Inflammatory macrophage treated with lipopolysaccharide for 1 hour (primary cell): ENCODE measurements around the gene FADS3.
"Not testable (repeated sequence)": the region's sequence is repeated elsewhere in the genome, so short reads cannot be mapped to it uniquely, and the experiment has no call there.

ENCODE experiments used
- DNase-seq, 2 donors: peaks; one replicate each; pipeline ENCODE4 v3.0.0-alpha.2; 2020 to 2022

FADS3 gene

DNA sequence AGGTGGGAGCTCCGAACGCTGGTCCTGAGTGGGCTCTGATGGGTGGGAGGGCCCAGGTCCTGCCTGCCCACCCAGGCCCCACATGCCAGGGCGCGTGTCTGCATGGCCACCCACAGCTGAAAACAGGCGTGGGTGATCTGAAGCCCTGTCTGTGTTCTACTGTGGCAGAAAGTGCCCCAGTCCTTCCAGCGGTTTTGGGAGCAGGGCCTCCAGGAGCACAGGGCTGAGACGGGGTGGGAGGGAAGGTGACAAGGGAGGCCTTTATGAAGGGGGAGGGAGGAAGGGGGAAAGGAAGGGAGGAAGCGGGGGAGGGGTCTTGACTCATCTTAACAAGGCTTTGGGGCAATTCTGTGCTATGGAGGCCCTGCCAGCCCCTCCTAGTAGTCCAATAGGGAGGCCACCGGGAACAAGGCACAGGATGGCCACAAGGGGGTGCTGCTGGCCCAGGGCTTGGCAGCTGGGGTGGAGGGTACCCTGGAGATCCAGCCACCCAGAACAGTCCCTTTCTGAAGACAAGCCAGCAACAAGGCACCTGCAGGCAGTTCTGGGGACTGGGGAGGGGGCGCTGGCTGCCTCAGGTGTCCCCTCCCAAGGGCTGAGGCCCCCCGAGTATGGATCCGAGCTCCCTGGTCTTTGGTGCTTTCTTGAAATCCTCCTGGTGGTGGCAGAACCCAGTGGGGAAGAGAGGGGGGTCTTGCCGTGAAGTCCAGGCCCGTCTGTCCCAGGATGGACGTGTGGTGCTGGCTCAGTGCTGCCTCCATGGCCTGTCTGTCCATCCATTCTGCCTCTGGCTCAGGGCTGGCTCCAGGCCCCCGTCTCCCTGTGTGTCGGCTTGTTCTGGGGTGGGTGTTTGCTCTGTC is 6.3 kb upstream of the FADS3 start:
- DNase-seq, result peak in 1 of 2 donors; percentile 83

DNA sequence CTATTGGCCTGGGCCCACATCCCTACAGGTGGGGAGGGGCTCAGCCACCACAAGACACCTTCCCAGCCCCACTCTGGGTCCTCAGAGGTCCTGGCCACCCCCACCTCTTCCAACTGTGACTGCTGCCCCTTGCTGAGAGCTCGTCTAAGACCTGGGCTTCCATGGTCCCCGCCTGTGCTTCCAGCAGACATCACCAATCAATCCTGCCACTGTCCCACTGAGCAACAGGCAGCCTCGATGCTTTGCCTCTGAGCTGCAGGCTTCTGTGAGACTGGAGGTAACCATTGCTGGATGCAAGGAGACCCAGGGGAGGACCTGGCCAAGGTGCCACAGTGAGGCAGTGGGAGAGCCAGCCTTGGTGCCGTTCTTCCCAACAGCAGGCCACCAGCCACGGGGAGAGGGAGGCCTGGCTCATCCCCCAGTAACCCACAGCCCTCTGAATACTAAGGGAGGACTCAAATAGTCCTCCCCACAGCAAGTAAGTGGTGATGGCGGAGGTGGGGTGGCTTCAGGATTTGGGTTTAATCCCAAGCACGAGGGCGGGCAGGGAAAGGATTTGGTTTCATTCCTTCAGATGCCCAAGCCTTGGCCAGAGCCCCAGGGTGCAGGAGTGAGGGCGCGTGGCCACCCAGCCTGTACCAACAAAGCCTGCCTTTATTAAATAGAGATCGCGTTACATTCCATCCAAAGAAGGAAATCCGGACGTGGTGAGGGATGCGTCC is 5.5 kb upstream of the FADS3 start:
- no peak for DNase-seq

DNA sequence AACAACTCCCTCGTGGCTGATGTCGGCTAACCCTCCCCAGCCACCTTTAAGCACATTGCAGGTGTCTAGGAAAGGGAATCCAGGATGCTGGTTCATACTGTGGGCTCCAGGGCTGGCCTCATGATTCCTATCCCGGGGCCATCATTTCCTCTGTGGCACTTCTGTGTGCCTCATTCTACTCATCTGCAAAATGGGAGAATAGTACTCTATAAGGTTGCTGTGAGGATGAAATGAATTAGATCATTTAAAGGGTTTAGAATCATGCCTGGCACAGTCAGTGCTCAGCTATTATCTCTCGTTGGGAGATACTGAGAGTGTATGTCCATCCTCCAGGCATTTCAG is 4.3 kb upstream of the FADS3 start:
- no peak for DNase-seq

DNA sequence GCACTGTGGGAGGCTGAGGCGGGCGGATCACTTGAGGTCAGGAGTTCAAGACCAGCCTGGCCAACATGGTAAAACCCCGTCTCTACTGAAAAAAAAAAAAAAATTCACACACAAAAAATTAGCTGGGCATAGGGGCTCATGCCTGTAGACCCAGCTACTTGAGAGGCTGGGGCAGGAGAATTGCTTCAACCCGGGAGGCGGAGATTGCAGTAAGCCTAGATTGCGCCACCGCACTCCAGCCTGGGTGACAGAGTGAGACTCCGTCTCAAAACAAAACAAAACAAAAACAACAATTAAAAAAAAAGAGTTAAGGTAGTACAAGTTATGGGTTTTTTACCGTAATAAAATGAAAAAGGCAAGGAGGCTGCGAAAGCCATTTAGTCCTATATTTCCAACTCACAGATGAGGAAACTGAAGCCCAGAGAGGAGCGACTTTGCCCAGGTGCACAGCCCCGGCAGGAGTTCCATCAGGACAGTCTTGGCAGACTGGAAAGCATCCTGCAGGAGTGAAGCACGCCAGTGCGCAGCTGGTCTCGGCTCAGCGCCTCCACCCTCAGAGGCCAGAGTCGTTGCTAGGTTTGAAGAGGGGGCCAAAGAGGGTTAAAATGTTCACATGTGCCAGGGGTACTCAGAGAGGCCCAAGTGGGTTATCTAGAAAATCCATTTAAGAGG is 3.8 kb upstream of the FADS3 start:
- peak in 1 of 2 donors; percentile 37 for DNase-seq

DNA sequence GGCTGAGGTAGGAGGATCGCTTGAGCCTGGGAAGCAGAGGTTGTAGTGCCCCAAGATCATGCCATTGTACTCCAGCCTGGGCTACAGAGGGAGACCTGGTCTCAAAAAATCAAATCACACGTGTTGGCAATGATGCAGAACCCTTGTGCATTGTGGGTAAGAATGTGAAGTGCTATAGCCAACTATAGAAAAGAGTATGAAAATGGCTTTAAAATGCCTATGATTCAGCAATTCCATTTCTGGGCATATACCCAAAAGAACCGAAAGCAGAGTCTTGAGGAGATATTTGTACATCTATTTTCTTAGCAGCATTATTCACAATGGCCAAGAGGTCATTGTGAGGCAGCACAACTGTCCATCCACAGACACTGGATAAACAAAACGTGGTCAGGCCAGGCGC is 2.6 kb upstream of the FADS3 start:
- no peak for DNase-seq

DNA sequence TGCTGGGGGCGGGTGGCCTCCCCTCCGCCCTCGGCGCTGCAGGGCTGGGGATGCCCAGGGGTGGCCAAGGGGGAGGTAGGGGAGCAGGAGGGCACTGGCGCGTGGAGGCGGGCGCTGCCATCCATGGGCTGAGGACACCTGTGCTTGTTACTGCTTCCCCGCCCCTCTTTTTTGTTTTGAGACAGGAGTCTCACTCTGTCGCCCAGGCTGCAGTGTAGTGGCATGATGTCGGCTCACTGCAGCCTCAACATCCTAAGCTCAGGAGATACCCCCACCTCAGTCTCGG is 683 bp upstream of the FADS3 start:
- no peak for DNase-seq

DNA sequence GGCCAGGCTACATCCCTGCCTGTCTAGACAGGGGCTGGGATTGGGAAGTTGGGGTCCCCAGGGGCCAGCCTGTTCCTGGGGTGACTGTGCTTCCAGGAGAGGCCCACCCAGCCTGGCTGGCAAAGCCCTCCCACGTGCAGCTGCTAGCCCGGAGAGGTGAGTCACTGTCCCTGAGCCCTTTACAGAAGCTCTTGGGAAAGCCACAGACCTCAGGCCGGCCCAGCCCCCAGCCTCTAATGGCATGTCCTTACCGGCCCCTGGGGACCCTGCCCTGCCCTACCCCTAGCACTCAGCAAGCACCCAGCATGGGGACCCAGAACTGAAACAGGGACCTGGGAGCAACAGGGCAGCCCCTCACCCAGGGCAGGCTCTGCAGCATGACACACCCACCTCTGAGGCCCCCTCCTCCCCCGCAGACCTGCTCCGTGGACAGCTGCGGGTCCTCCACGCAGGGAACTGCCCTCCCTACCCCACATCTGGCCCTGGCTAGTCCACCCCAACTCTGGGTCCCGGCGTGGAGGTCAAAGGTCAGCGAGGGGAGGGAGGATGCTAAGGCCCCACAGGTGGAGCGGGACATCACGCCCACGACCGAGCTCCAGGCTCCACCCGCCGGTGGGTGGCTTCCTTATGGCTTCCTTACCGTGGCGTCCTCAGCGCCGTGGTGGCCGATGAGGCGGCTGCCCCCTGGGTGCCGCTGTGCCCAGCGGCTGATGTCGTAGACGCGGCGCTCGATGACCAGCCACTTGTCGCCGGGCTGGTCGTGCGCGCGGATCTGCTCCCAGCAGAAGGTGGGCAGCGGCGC is 615 bp downstream of the FADS3 start:
- DNase-seq, result peak; percentile 41 to 55

DNA sequence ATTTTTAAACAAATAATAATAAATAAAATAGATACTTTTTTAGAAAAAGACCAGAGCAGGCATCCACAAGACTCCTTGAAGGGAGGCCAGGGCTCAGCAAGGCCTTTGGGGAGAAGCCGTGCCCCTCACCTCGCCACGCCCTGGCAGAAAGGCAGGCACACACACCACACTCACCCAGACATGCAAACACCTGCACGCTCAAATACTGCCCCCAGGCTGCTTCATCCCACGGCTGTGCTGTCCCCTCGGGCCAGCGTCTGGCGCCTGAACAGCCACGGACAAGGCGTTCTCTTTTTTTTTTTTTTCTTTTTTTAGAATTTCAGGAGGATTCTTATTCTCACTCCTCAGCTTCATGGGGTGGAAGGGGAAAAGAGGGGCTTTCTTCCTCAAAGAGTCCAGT is 1.5 kb downstream of the FADS3 start:
- DNase-seq, result no peak

DNA sequence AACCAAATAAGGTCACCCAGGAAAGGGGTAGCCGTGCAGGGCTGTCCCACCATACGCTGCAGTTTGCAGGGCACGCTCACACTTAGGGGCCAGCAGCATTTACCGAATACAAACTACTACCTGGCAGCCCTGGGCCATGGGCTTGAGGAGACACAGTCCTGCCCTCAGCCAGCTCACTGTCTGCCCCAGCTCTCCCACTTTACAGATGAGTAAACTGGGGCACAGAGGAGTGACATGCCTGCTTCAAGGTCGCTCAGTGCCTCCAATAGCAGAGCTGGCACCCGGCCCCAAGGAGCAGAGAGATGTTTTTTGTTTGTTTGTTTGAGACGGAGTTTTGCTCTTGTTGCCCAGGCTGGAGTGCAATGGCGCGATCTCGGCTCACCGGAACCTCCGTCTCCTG is 2.8 kb downstream of the FADS3 start:
- no peak for DNase-seq

DNA sequence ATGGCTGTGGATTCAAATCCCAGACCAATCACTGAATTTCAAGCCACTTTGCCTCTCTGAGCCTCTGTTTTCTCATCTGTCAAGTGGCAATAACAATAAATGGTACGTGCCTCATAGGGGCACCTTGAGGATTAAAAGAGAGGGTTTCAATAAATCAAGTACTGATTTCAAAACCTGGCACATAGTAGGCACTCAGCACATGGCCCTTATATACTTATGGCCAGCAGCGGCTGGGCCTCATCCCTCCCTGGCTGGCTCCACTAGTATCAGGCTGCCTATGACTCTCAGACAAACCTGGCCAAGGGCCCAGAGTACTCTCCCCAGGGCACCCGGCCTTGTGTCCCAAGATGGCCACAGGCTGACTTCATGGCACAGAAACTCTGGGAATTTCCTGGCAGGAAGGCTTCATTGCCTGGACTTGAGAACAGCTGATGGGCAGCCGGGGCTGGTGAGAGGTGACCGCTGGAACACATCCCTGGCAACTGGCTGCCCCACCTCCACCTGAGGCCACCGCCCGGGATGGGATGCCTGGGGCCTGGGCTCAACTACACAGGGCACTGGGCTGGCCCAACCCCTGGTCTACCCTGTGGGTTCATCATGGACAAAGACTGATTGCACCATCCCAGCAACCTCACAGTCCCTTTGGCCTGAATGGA is 3.4 kb downstream of the FADS3 start:
- no peak for DNase-seq

DNA sequence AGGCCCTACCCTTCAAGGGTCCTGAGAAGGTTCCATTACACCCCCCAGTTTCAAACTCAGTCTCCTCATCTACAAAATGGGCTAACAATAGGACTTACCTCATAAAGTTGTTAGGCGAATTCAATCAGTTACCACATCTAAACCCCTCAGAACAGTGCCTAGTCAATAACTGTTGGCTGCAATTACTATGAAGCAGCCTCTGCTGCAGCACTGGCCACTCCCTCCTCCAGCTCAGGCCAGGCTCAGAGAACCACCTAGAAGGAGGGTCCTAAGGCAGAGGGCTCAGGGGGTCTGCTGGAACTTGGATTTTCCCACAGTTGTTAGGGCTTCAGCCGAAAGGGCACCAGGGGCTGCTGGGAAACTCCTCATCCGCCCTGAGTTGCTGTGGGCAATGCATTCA is 4.7 kb downstream of the FADS3 start:
- no peak for DNase-seq

DNA sequence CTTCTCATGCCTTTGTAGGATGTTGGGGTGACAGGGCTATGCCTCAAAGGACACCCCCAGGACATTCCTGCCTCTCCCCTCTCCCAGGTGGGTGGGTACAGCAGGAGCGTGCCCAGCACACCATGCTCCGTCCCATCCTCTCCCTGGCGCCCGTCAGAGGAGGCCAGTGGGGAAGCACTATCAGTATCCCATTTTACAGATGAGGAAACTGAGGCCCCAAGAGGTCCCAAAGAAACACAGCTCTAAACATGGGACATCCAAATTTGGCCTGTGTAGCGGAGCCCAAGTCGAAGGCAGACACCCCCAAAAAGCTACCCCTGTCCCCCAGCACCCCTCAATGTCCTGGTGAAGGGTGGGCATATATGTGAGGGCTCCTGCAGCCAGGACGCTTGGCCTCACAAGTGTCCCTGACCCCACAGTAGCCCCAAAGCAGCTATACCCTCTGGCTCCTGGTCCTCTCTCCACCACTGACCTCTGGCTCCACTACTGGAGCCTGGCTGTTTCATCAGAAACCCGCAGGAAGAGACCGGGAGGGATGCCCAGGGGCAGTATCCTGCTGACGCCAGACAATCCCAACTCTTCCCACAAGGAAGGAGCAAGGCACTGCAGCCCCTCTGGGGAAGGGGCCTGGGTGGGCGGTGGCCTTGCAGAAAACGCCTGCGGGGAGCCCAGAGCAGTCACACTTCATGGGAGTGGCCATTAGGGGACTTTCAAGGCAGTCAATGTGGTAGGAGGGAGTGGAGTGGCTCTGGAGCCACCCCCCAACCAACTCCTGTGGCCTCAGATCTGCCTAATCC is 5.4 kb downstream of the FADS3 start:
- no peak for DNase-seq

DNA sequence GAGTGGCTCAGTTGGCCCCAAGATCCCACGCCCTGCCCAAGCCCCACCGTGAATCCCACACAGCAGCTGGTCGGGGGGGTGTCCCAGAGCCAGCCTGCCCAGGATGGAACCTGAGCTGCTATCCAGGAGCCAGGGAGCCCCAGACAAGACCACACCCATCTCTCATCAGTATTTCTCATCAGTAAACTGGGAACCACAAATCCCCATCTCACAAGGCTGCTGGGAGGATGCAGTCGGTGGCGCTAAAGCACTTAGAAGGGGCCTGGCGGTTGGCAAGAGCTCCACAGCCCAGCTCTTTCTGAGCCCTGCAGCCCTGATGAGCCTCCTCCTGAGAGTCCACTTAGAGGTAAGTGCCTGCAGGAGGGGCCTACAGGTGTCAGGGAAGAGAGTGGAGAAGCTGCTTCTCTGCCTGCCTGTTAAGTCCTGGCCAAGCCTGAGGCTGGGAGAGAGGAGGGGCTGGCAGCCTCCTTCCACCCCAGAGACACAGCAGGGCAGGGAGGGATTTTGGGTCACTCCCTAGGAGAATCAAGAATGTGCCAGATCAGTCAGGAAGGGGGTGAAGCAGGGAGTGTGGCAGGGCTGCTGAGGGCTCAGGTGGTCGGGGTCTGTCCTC is 6.1 kb downstream of the FADS3 start:
- no peak for DNase-seq

DNA sequence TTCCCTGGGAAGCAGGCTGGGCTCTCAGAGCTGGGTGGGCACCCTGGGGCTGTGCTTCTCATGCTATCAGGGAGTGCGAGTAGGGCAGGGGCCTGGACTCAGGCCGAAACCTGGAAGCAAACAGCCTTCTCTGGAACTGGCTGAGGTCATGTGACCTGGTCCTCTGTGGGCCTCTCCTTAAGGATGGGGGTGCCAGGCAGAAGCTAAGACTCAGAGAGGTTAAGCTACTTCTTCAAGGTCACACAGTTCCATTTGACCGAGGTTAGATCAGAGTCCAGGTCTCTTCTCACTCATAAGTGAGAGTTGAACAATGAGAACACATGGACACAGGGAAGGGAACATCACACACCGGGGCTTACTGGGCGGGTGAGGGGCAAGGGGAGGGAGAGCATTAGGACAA is 7.4 kb downstream of the FADS3 start:
- DNase-seq, result no peak

DNA sequence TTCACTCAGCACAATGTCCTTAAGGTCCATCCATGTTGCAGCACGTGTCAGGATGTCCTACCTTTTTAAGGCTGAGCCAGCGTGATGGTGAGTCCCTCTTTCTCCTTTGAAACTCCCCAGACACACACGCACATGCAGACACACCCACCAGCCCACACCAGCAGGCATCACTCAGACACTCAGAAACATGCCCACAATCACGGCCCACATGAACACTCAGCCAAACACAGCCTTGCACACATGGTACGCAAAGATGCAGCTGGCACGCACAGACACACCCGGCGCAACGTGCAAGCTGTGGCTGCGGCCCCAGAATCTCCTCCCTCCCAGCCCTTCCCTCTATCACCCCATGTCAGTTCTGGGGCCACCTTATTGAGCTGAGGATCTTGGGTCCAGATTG is 8.0 kb downstream of the FADS3 start:
- no peak for DNase-seq

DNA sequence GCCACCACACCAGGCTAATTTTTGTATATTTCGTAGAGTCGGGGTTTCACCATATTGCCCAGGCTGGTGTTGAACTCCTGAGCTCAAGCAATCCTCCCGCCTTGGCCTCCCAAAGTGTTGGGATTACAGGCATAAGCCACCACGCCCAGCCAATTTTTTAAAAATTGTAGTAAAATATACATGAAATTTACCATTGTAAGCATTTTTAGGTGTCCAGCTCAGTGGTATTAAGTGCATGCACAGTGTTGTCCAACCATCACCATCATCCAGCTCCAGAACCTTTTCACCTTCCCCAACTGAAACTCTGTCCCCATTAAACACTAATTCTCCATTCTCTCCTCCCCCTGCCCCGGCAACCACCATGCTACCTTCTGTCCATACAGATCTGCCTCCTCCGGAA is 8.5 kb downstream of the FADS3 start:
- DNase-seq, result no peak

DNA sequence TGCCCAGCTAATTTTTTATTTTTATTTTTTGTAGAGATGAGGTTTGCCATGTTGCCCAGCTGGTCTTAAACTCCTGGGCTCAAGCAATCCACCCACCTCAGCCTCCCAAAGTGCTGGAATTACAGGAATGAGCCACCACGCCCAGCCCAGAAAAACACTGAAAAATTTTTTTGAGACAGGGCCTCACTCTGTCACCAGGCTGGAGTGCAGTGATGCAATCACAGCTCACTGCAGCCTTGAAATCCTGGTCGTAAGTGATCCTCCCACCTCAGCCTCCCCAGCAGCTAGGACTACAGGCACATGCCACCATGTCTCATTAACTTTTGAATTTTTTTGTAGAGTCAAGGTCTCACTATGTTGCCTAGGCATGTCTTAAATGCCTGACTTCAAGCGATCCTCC is 9.1 kb downstream of the FADS3 start:
- not testable (repeated sequence) for DNase-seq

DNA sequence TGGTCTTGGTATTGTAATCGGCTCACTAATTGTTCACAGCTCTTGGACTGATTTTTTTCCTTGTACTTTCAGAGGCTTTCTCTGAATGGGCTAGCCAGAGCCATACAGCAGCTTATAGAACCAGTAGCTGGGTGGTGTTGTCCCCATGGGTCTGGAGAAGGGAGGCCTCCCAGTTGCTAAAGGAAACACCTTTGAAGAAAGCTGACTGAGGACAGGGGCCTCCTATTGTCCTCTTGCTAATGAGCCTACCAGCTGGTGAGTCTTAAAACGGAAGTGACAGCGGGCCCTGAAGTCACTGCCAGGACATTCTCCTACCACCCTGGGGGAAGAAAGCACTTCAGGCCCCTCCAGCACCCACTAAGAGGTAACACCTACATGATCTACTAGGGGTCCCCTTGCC is 9.9 kb downstream of the FADS3 start:
- no peak for DNase-seq

DNA sequence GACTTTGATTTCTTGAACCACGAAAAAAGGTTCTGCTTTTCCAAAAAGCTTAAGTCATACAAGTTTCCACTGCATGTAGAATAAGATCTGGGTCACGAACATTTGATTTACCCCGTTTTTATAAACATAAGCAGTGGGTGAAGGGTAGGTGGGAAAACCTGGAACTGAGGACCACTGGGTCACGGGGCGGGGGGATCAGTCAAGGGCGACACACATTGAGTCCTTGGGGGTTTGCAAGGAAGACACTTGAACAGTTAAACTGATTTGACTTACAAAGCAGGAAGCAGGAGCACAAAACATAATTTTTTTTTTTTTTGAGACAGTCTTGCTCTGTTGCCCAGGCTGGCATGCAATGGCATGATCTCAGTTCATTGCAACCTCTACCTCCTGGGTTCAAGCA is 10.9 kb downstream of the FADS3 start:
- DNase-seq, result no peak

DNA sequence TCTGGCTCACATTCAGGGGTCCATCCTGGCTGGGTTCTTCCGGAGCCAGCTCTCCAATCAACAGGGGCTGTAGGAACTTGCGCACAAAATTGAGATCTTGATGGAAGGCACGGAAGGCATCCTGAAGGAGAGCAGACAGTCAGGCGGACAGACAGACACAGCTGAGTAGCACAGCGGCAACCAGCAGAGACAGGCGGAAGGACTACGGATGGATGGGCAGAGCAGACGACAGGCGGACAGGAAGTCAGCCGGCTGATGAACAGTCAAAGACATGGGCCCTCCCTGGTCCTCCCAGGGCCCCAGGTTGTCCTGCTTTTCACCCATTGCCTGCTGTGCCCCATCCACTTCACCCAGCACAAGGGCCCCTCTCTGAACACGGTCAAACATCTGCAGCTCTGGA is 11.3 kb downstream of the FADS3 start:
- DNase-seq, result no peak

DNA sequence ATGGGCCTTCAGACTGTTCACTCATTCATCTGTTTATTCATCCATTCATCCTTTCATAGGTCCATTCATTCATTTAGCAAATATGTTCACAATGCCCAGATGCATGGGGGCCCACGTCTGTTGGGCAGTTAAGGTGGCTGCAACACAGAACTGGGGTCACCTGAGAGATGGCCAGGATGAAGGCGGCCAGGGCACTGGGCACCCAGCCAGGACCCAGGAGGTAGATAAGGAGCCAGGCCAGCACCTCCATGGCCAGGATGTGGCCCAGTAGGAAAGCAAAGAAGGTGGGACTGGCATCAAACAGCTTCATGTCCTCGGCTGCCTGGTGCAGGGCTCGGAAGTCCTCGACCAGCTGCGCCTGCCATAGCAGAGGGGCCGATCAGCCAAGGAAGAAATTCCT is 12.2 kb downstream of the FADS3 start:
- DNase-seq, result no peak

DNA sequence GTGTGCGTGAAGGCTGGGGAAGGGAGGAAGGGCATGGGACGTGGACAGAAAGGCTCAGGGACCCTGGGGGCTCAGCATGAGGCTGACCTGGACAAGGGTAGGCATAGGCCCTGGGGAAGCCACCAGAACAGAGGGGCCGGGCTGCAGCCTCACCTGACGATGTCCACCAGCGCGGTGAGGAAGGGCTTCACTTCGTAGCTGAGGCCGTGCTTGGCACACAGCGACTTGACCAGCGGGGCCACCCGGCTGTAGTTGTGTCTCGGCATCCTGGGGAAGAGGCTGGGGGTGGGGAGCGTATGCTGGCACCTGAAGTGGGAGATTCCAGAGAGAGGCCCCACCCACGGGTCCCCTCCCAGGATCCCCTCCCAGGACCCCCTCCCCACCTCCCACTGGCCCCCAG is 15.6 kb downstream of the FADS3 start:
- DNase-seq, result no peak
